Tongue (tissue), 2 donors: ENCODE measurements around the gene MIA. TPM values are rescaled to one million over a fixed set of nuclear protein-coding genes. Genes with fewer than 3 reads are reported as not detected.
"Not testable (repeated sequence)": the region's sequence is repeated elsewhere in the genome, so short reads cannot be mapped to it uniquely, and the experiment has no call there.

Experiments used
- DNase-seq: peaks from one replicate; pipeline ENCODE4 v3.0.0-alpha.2; 2015
- total RNA-seq: library from RNA; depleted of rRNA; stranded (reverse); fragments of >200 nt; gene quantifications from one replicate; pipeline ENCODE4 v1.2.3, GENCODE V29; 2014

Gene MIA
- total RNA-seq, 1 donor from 2014 or later, result 1.9 TPM

- DNase-seq, result not testable (repeated sequence)
These were observed 47.6 kb downstream of the MIA start for GRCh38 chr19:40822704-40823553.

DNA sequence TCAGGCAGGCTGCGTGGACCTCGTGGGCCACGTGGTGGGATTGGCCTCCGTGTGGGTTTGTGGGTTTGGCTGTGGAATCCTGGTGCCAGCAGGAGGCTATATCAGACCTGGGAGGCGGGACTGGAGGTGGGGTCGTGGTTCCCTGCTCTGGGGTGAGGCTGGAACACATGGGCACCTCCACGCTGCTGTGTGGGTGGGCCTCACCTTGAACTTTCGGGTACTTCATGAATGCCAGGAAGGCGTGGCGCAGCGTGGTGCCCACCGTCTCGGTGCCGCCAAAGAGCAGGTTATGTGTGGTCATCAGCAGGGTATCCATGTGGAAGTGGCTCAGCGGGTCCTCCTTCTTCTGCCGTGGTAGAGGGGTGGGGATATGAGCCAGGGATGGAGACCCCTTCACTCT is 49.6 kb downstream of the MIA start:
- not testable (repeated sequence) for DNase-seq

DNA sequence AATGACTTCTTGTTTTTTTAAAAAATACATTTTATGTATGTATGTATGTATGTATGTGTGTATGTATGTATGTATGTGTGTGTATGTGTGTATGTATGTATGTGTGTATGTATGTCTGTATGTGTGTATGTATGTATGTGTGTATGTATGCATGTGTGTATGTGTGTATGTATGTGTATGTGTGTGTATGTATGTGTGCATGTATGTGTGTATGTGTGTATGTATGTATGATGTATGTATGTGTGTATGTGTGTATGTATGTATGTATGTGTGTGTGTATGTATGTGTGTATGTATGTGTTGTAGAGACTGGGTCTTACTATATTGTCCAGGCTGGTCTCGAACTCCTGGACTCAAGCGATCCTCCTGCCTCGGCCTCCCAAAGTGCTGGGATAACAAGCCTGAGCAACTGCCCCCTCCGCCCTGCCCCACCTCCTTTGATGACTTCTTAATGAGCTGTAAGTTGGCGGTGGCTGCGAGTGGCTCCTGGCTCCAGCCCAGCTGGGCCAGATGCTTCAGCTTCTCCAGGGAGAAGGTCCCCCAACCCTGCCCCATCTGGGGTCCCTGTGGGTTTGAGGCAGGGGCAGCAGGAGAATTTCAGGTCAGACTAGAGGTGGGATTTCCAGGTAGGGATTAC is 50.3 kb downstream of the MIA start:
- DNase-seq, result not testable (repeated sequence)

DNA sequence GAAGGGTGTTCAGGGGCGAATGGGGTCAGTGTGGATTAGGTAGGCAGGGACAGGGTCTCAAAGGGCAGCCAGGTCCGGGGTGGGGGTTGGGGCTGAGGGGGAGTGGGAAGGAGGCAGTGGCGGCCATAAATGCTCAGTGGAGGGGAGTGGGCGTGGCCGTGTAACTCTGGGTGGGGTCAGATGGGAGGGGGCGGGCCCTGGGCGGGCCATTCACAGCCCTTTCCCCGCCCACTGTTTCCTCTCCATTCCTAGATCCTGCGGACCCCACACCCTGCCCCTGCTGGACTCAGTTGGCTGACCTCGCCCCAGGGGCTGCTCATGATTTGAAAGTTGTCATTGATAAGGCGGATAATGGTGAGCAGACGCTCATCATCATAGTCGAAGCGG is 51.0 kb downstream of the MIA start:
- DNase-seq, result not testable (repeated sequence)

DNA sequence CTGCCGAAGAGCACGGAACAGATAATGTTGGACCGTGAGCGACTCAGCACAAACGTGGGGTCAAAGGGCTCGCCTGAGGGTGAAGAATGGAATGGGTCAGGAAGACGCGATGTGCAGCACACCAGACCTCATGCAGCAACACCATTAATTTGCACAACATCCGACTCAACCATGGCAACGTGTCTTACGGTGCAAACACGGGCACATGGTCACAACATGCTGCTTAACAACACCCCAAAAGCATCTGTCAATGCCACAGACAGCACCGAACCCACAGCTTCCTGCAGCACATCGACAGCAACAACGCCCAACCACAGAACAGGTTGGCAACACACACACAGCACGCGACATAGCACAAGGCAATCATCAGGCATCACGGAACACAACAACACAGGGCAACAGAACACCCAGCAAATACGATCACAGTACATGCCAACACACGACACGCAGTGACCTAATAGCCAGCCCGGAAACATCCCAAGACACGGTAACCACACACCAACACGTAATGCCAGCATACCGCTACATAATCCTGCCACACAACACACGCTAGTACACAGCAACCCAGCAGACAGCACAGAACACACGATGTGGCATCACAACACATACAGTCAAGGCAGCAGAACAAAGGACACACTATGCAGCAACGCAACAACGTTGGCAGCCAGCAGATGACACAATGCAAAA is 51.5 kb downstream of the MIA start:
- DNase-seq, result not testable (repeated sequence)

Other genes with a start within 250 kb of the MIA start
- 8.8 TPM for gene SHKBP1, start 198.6 kb upstream of the MIA start, total RNA-seq
- gene LTBP4, start 174.2 kb upstream of the MIA start, total RNA-seq, result 275 TPM
- 69.1 TPM for gene NUMBL, start 84.9 kb upstream of the MIA start, total RNA-seq
- gene COQ8B, start 58.6 kb upstream of the MIA start, total RNA-seq, result 41.4 TPM
- 18.8 TPM for gene ITPKC, start 58.4 kb upstream of the MIA start, total RNA-seq
- gene ACTMAP, start 25.0 kb upstream of the MIA start, total RNA-seq, result 1.3 TPM
- 14.2 TPM for gene SNRPA, start 24.3 kb upstream of the MIA start, total RNA-seq
- 5.6 TPM for gene RAB4B, start 2.7 kb downstream of the MIA start, total RNA-seq
- gene EGLN2, start 23.7 kb downstream of the MIA start, total RNA-seq, result 58.7 TPM
- gene CYP2A6, start 74.9 kb downstream of the MIA start, total RNA-seq, result not detected
- not detected for gene CYP2A7, start 106.7 kb downstream of the MIA start, total RNA-seq
- gene CYP2B6, start 215.8 kb downstream of the MIA start, total RNA-seq, result not detected